ENCODE data around the gene IGSF9. TPM values are rescaled to one million over a fixed set of nuclear protein-coding genes. Genes with fewer than 3 reads are reported as not detected.

Gene IGSF9
- total and polyA plus RNA-seq, 2 of the 13 experiments (the other 11 are each of a cell fraction or from before 2014, with no cell fraction given): 0.03 TPM; not detected in 1

DNA sequence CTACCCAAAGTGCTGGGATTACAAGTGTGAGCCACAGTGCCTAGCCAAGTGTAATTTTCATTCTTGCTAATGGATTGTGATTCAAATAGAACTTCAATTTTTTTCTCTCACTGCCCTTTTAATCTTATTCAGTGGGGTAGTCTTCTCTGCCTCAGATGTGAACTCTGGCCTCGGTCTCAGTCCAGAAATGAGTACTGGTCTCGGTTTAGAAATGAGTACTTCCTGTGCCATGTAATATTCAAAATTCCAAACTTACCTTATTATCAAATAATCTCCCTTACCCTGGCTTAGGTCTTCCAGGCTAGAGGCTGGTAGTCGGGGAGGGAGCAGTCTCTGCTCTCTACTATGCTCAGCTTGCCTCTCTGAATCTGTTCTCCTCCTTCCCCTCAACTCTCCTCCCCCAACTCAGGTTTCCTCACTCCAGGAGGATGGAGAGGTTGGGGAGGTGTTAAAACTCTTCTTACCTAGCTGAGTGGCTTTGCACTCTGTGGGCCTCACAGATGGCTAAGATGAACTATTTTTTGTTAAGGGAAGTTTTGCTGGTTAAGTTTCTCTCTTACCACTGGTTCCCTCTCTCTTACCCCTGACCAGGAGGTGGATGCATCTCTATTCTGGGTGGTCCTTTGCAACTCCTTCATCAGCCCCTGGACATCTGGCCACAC is 13.4 kb upstream of the IGSF9 start:
- WGBS (ENCODE audit: low lambda C conversion rate): 1% methylated on average over 3 of the region's 3 CpGs
- no peaks in the 10 kb centered on the region for H3K4me1 ChIP-seq (ENCODE audit: insufficient read depth, low read length)
- in situ Hi-C loops (cut with HindIII; ENCODE audit: extremely low pct_ligation_motif_present, low pct_unique_long_range_greater_than_20kb) (no loop called here), intact Hi-C loops (cut with micrococcal nuclease; ENCODE audit: unreplicated experiment) (no loop called here)
- H2AFZ ChIP-seq (ENCODE audit: low read length): no peak overlapping the region
- ChIA-PET POLR2A (no interaction called here), CTCF (ENCODE audit: low intra/inter-chr PET ratio, low total read pairs) (no interaction called here)
- H3K9ac ChIP-seq (ENCODE audit: insufficient read depth, low read depth, low read length): no peak overlapping the region
- ATAC-seq (no peak), FAIRE-seq (no peak), DNase-seq (ENCODE audit: low spot score) (no peak)
- H3K4me2 ChIP-seq (ENCODE audit: low read depth, low read length): no peak overlapping the region
- H4K20me1 ChIP-seq (ENCODE audit: insufficient read depth, low read length): no peaks in the 10 kb centered on the region
- no peak overlapping the region for H3K4me3 ChIP-seq (replicated peaks in 1 of 3; ENCODE audit: insufficient read depth in 1 of 3, low read depth in 2 of 3, low read length in 3 of 3)
- TF ChIP-seq AGO1 (IDR thresholded peaks at IDR 0.05; ENCODE audit: low read depth, low read length, poor library complexity, severe bottlenecking) (no peak), ZNF709 (CRISPR knock-in tag; IDR thresholded peaks at IDR 0.05) (no peak), FOXM1 (CRISPR knock-in tag; IDR thresholded peaks at IDR 0.05) (no peak), ZNF564 (CRISPR knock-in tag; IDR thresholded peaks at IDR 0.05) (no peak)
- H3K79me2 ChIP-seq (ENCODE audit: insufficient read depth, low read length): no peaks in the 10 kb centered on the region
- H3K9me3 ChIP-seq (ENCODE audit: low read length): no peaks in the 10 kb centered on the region
- H3K27ac ChIP-seq (ENCODE audit: extremely low read length, insufficient read depth, low read length): no peak overlapping the region
- H3K36me3 ChIP-seq (replicated peaks in 1 of 2; ENCODE audit: control insufficient read depth in 1 of 2, insufficient read depth in 2 of 2, low read length in 2 of 2): no peaks in the 10 kb centered on the region
- BruUV-seq (replicated peaks): no TSS peak
- peaks cover 0 to 10% of the 10 kb centered on the region in 2 experiments; a peak in 2 of 5 replicates for H3K27me3 ChIP-seq (ENCODE audit: control insufficient read depth in 1 of 2, insufficient read depth in 2 of 2, low read length in 2 of 2)

DNA sequence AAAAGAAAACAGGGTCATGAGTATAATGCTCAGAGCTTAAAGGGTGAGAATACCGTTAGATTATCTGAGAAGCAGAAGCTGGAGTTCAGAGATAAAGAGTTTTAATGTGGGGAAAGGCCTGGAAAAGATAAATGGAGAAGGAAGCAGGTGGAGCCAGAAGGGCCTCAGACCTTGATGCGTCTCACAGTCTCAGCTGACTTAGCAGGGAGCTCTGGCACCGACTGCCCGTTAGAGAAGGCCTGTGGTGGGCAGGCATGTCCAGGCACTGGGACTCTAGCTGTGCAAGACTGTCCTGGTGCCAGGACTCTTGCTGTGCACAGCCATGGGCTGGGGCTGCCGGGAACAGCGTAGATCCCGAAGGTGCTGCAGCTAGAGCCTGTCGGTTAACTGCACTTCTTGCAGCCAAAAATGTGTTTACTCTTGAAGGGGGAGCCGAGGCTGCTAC is 12.4 kb upstream of the IGSF9 start:
- no TSS peak for BruUV-seq (replicated peaks)
- no peak overlapping the region for H3K9ac ChIP-seq (ENCODE audit: insufficient read depth, low read depth, low read length)
- H3K79me2 ChIP-seq (ENCODE audit: insufficient read depth, low read length): no peaks in the 10 kb centered on the region
- peaks cover 0 to 12% of the 10 kb centered on the region in 2 experiments; a peak in 2 of 5 replicates for H3K27me3 ChIP-seq (ENCODE audit: control insufficient read depth in 1 of 2, insufficient read depth in 2 of 2, low read length in 2 of 2)
- ATAC-seq: no peak
- 40% methylated on average over 8 of the region's 9 CpGs for WGBS (ENCODE audit: low lambda C conversion rate)
- no peak overlapping the region for H3K27ac ChIP-seq (ENCODE audit: extremely low read length, insufficient read depth, low read length)
- H3K4me3 ChIP-seq (replicated peaks in 1 of 3; ENCODE audit: insufficient read depth in 1 of 3, low read depth in 2 of 3, low read length in 3 of 3): no peak overlapping the region
- no peak for FAIRE-seq
- no peak for DNase-seq (ENCODE audit: low spot score)
- H2AFZ ChIP-seq (ENCODE audit: low read length): no peak overlapping the region
- no peak overlapping the region for H3K4me2 ChIP-seq (ENCODE audit: low read depth, low read length)
- ChIA-PET CTCF (ENCODE audit: low intra/inter-chr PET ratio, low total read pairs) (no interaction called here), POLR2A (no interaction called here)
- no peaks in the 10 kb centered on the region for H3K36me3 ChIP-seq (replicated peaks in 1 of 2; ENCODE audit: control insufficient read depth in 1 of 2, insufficient read depth in 2 of 2, low read length in 2 of 2)
- no peaks in the 10 kb centered on the region for H3K4me1 ChIP-seq (ENCODE audit: insufficient read depth, low read length)
- in situ Hi-C loops (cut with HindIII; ENCODE audit: extremely low pct_ligation_motif_present, low pct_unique_long_range_greater_than_20kb) (no loop called here), intact Hi-C loops (cut with micrococcal nuclease; ENCODE audit: unreplicated experiment) (no loop called here)
- H4K20me1 ChIP-seq (ENCODE audit: insufficient read depth, low read length): no peaks in the 10 kb centered on the region
- H3K9me3 ChIP-seq (ENCODE audit: low read length): no peaks in the 10 kb centered on the region
- no peak for TF ChIP-seq ZNF207 (IDR thresholded peaks at IDR 0.05; ENCODE audit: borderline replicate concordance)
- TF ChIP-seq, protein P1, sequence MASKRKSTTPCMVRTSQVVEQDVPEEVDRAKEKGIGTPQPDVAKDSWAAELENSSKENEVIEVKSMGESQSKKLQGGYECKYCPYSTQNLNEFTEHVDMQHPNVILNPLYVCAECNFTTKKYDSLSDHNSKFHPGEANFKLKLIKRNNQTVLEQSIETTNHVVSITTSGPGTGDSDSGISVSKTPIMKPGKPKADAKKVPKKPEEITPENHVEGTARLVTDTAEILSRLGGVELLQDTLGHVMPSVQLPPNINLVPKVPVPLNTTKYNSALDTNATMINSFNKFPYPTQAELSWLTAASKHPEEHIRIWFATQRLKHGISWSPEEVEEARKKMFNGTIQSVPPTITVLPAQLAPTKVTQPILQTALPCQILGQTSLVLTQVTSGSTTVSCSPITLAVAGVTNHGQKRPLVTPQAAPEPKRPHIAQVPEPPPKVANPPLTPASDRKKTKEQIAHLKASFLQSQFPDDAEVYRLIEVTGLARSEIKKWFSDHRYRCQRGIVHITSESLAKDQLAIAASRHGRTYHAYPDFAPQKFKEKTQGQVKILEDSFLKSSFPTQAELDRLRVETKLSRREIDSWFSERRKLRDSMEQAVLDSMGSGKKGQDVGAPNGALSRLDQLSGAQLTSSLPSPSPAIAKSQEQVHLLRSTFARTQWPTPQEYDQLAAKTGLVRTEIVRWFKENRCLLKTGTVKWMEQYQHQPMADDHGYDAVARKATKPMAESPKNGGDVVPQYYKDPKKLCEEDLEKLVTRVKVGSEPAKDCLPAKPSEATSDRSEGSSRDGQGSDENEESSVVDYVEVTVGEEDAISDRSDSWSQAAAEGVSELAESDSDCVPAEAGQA (IDR thresholded peaks at IDR 0.05; ENCODE audit: low read depth): no peak
- TF ChIP-seq, protein P1 (CRISPR knock-in tag; IDR thresholded peaks at IDR 0.05; ENCODE audit: borderline replicate concordance): no peak
- TF ChIP-seq, protein P2, sequence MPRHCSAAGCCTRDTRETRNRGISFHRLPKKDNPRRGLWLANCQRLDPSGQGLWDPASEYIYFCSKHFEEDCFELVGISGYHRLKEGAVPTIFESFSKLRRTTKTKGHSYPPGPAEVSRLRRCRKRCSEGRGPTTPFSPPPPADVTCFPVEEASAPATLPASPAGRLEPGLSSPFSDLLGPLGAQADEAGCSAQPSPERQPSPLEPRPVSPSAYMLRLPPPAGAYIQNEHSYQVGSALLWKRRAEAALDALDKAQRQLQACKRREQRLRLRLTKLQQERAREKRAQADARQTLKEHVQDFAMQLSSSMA (CRISPR knock-in tag; IDR thresholded peaks at IDR 0.05): no peak
- TF ChIP-seq HNF4A (CRISPR knock-in tag; IDR thresholded peaks at IDR 0.05): no peak
